Cardiac muscle cell (in vitro differentiated cells and primary cell): Measurements from ENCODE around the gene GNA12. TPM values are rescaled to one million over a fixed set of nuclear protein-coding genes. Genes with fewer than 3 reads are reported as not detected.

ENCODE experiments used
- DNase-seq, 2 donors: peaks; one replicate each; pipeline versions ENCODE4 v3.0.0 to v3.0.0-alpha.2; 2010 to 2017; ENCODE audit warnings: low read depth in 1 of 2, low spot score in 1 of 2
- H3K27ac ChIP-seq: fragments of 200-600 bp; sonication (generic); 2 replicates; pipeline ENCODE4 v1.5.1; 2016
- H3K27me3 ChIP-seq: fragments of 200-600 bp; sonication (generic); 2 replicates; pipeline ENCODE4 v1.6.0; 2016; ENCODE audit warnings: control low read depth
- H3K36me3 ChIP-seq: fragments of 200-600 bp; sonication (generic); 2 replicates; pipeline ENCODE4 v1.5.1; 2016; ENCODE audit warnings: control low read depth
- H3K4me1 ChIP-seq: fragments of 200-600 bp; sonication (generic); 2 replicates; pipeline ENCODE4 v1.8.1; 2017; ENCODE audit warnings: low read depth, mild to moderate bottlenecking, mixed run types
- H3K4me3 ChIP-seq: fragments of 200-600 bp; sonication (generic); 2 replicates; pipeline ENCODE4 v1.5.1; 2016; ENCODE audit warnings: mild to moderate bottlenecking
- H3K9me3 ChIP-seq: fragments of 200-600 bp; sonication (generic); 2 replicates; pipeline ENCODE4 v1.5.1; 2017; ENCODE audit warnings: low read depth, mild to moderate bottlenecking, control low read depth
- polyA plus RNA-seq: library from polyadenylated mRNA; unstranded; fragments of >200 nt; fragmentation: Nextera tagmentation; extraction: Ambion mirVana; gene quantifications from 2 replicates; pipeline ENCODE4 v1.2.1, GENCODE V29; 2016
- total RNA-seq: library from RNA; depleted of rRNA; stranded (reverse); fragments of >200 nt; gene quantifications from 2 replicates; pipeline ENCODE4 v1.2.3, GENCODE V29; 2016
- TF ChIP-seq, protein P1 (sequence below): IDR thresholded peaks from 2 replicates; pipeline ENCODE4 v1.5.1; 2012; ENCODE audit warnings: low read depth, mild to moderate bottlenecking, low read length

Gene GNA12
- total and polyA plus RNA-seq, 2 experiments from 2014 or later: 54.4 to 59.1 TPM

- no peak overlapping the region for H3K4me3 ChIP-seq
- no peaks in the 10 kb centered on the region for H3K27me3 ChIP-seq
- DNase-seq: no peak
- no peaks in the 10 kb centered on the region for H3K9me3 ChIP-seq
- peaks cover 38% of the 10 kb centered on the region for H3K4me1 ChIP-seq
- TF ChIP-seq, protein P1, sequence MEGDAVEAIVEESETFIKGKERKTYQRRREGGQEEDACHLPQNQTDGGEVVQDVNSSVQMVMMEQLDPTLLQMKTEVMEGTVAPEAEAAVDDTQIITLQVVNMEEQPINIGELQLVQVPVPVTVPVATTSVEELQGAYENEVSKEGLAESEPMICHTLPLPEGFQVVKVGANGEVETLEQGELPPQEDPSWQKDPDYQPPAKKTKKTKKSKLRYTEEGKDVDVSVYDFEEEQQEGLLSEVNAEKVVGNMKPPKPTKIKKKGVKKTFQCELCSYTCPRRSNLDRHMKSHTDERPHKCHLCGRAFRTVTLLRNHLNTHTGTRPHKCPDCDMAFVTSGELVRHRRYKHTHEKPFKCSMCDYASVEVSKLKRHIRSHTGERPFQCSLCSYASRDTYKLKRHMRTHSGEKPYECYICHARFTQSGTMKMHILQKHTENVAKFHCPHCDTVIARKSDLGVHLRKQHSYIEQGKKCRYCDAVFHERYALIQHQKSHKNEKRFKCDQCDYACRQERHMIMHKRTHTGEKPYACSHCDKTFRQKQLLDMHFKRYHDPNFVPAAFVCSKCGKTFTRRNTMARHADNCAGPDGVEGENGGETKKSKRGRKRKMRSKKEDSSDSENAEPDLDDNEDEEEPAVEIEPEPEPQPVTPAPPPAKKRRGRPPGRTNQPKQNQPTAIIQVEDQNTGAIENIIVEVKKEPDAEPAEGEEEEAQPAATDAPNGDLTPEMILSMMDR: no peak
- no peak overlapping the region for H3K27ac ChIP-seq
- H3K36me3 ChIP-seq: no peaks in the 10 kb centered on the region
Observed at GRCh38 chr7:2803755-2804154, 40.4 kb downstream of the GNA12 start.

- H3K9me3 ChIP-seq: no peaks in the 10 kb centered on the region
- H3K4me1 ChIP-seq: peaks cover 35% of the 10 kb centered on the region
- H3K36me3 ChIP-seq: no peaks in the 10 kb centered on the region
- peak overlapping the region; percentile 19 for H3K27ac ChIP-seq
- no peak overlapping the region for H3K4me3 ChIP-seq
- no peaks in the 10 kb centered on the region for H3K27me3 ChIP-seq
- no peak for DNase-seq
- TF ChIP-seq, protein P1: no peak
Observed at GRCh38 chr7:2803342-2803692, 40.8 kb downstream of the GNA12 start.

- Histone ChIP-seq H3K4me3 (no peak overlapping the region), H3K27me3 (no peaks in the 10 kb centered on the region), H3K9me3 (no peaks in the 10 kb centered on the region), H3K36me3 (no peaks in the 10 kb centered on the region), H3K27ac (peak overlapping the region; percentile 19), H3K4me1 (peaks cover 32% of the 10 kb centered on the region)
- peak in 1 of 2 donors; percentile 62 for DNase-seq
- TF ChIP-seq, protein P1: no peak
Observed at GRCh38 chr7:2802504-2803341, 41.4 kb downstream of the GNA12 start.

GRCh38 chr7:2802101-2802500, 42.0 kb downstream of the GNA12 start:
- no peak overlapping the region for H3K4me3 ChIP-seq
- H3K27me3 ChIP-seq: no peaks in the 10 kb centered on the region
- no peaks in the 10 kb centered on the region for H3K36me3 ChIP-seq
- peaks cover 36% of the 10 kb centered on the region for H3K4me1 ChIP-seq
- TF ChIP-seq, protein P1: no peak
- DNase-seq: no peak
- H3K9me3 ChIP-seq: no peaks in the 10 kb centered on the region
- no peak overlapping the region for H3K27ac ChIP-seq

- TF ChIP-seq, protein P1: no peak
- H3K27me3 ChIP-seq: no peaks in the 10 kb centered on the region
- H3K4me1 ChIP-seq: peaks cover 38% of the 10 kb centered on the region
- DNase-seq: peak in 1 of 2 donors; percentile 89
- H3K4me3 ChIP-seq: no peak overlapping the region
- H3K36me3 ChIP-seq: no peaks in the 10 kb centered on the region
- H3K27ac ChIP-seq: no peak overlapping the region
- H3K9me3 ChIP-seq: no peaks in the 10 kb centered on the region
Observed at GRCh38 chr7:2800931-2801688, 43.0 kb downstream of the GNA12 start.
